Left ventricle myocardium inferior (tissue), 1 donor: ENCODE measurements around the gene ACTR1B. TPM values are rescaled to one million over a fixed set of nuclear protein-coding genes. Genes with fewer than 3 reads are reported as not detected.
"Not testable (repeated sequence)": the region's sequence is repeated elsewhere in the genome, so short reads cannot be mapped to it uniquely, and the experiment has no call there.

ENCODE experiments used
- DNase-seq: peaks from one replicate; pipeline ENCODE4 v3.0.0-alpha.2; 2020
- H3K27ac ChIP-seq: fragments of 200-600 bp; replicated peaks from 2 replicates; pipeline ENCODE4 v1.8.0; 2021
- H3K27me3 ChIP-seq: fragments of 200-600 bp; 2 replicates; pipeline ENCODE4 v1.8.0; 2021; ENCODE audit warnings: low read depth
- H3K36me3 ChIP-seq: fragments of 200-600 bp; 2 replicates; pipeline ENCODE4 v1.8.0; 2021
- H3K4me1 ChIP-seq: fragments of 200-600 bp; 2 replicates; pipeline ENCODE4 v1.8.0; 2021
- H3K4me3 ChIP-seq: fragments of 200-600 bp; 2 replicates; pipeline ENCODE4 v1.8.0; 2021; ENCODE audit warnings: mild to moderate bottlenecking, moderate library complexity
- H3K9me3 ChIP-seq: fragments of 200-600 bp; replicated peaks from 2 replicates; pipeline ENCODE4 v1.8.0; 2021
- intact Hi-C: fragments of 100-400 bp; cut with micrococcal nuclease; formaldehyde crosslinking; loops from one replicate; pipeline ENCODE4 v1.11.0; 2022
- long read RNA-seq: library from polyadenylated mRNA; unstranded; transcript quantifications from one replicate; pipeline ENCODE4 v2.0.0, GENCODE V29; 2021
- total RNA-seq: library from RNA; stranded (reverse); fragmentation: NEBNext Ultra II Directional; extraction: Animal tissue kit (Norgen Biotek cat#: 25700); gene quantifications from one replicate; pipeline ENCODE4 v1.2.1, GENCODE V29; 2021
- TF ChIP-seq, protein P1 (sequence below): fragments of 200-600 bp; IDR thresholded peaks from 2 replicates; pipeline ENCODE4 v1.8.0; 2021; ENCODE audit warnings: antibody characterized with exemption, mild to moderate bottlenecking, borderline replicate concordance
- donor health status: DM: no; HTN: yes; CAD: no; lungs with severe emphysema.

The ACTR1B gene
- 65.2 TPM for total RNA-seq
- long read RNA-seq, transcript ACTR1B-201 (11 exons, 2,243 nt): major isoform, 38 of 60 reads
- long read RNA-seq, partial matches to known transcripts: 19 of 60 reads
- long read RNA-seq, other reads (novel, unspliced or antisense): 3 of 60 reads

GRCh38 chr2:97663962-97664635 is at the start of gene ACTR1B:
ACTR1B (minus strand) TSS chr2:97664044; CDS start chr2:97663890, 154 bp downstream.
- intact Hi-C loops: no loop called here
- DNase-seq: peak; percentile 98
- Histone ChIP-seq H3K27me3 (no peaks in the 10 kb centered on the region), H3K36me3 (peaks cover 4% of the 10 kb centered on the region), H3K27ac (peak within 1 kb of the TSS; percentile 99), H3K9me3 (no peaks in the 10 kb centered on the region), H3K4me1 (peaks cover 40% of the 10 kb centered on the region), H3K4me3 (peak within 1 kb of the TSS; percentile 81)
- TF ChIP-seq, protein P1, sequence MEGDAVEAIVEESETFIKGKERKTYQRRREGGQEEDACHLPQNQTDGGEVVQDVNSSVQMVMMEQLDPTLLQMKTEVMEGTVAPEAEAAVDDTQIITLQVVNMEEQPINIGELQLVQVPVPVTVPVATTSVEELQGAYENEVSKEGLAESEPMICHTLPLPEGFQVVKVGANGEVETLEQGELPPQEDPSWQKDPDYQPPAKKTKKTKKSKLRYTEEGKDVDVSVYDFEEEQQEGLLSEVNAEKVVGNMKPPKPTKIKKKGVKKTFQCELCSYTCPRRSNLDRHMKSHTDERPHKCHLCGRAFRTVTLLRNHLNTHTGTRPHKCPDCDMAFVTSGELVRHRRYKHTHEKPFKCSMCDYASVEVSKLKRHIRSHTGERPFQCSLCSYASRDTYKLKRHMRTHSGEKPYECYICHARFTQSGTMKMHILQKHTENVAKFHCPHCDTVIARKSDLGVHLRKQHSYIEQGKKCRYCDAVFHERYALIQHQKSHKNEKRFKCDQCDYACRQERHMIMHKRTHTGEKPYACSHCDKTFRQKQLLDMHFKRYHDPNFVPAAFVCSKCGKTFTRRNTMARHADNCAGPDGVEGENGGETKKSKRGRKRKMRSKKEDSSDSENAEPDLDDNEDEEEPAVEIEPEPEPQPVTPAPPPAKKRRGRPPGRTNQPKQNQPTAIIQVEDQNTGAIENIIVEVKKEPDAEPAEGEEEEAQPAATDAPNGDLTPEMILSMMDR: peak; percentile 76

GRCh38 chr2:97712693-97713295 is 49.0 kb upstream of the ACTR1B start:
- no peak overlapping the region for H3K4me3 ChIP-seq
- no peaks in the 10 kb centered on the region for H3K36me3 ChIP-seq
- H3K4me1 ChIP-seq: peaks cover 17% of the 10 kb centered on the region
- H3K27me3 ChIP-seq: peaks cover 4% of the 10 kb centered on the region
- no peak for DNase-seq
- intact Hi-C loops: no loop called here
- H3K9me3 ChIP-seq: no peaks in the 10 kb centered on the region
- no peak overlapping the region for H3K27ac ChIP-seq
- TF ChIP-seq, protein P1: no peak

- H3K4me3 ChIP-seq, H3K27ac ChIP-seq, H3K36me3 ChIP-seq, H3K27me3 ChIP-seq, intact Hi-C loops, H3K9me3 ChIP-seq, DNase-seq: not testable (repeated sequence)
- H3K4me1 ChIP-seq: peaks cover 17% of the 10 kb centered on the region
These were observed 48.3 kb upstream of the ACTR1B start for GRCh38 chr2:97712175-97712574.

DNA sequence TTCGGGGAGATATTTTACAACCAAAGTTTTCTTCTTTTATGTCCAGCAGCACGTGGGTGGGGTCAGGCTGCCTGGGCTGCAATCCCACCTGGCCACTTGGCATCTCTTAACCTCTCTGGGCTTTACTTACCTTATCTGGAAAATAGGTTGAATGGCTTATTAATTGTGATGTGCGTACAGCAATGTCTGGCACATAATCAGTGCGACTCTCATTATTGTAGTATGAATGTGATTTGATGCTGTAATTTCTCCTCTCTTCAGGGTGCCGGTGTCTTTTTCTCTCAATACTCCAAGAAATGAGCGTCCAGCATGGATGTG is 47.5 kb upstream of the ACTR1B start:
- Histone ChIP-seq H3K4me3 (no peak overlapping the region), H3K36me3 (no peaks in the 10 kb centered on the region), H3K27ac (no peak overlapping the region), H3K4me1 (peaks cover 17% of the 10 kb centered on the region), H3K27me3 (peaks cover 4% of the 10 kb centered on the region), H3K9me3 (no peaks in the 10 kb centered on the region)
- intact Hi-C loops: no loop called here
- no peak for DNase-seq
- TF ChIP-seq, protein P1: no peak

DNA sequence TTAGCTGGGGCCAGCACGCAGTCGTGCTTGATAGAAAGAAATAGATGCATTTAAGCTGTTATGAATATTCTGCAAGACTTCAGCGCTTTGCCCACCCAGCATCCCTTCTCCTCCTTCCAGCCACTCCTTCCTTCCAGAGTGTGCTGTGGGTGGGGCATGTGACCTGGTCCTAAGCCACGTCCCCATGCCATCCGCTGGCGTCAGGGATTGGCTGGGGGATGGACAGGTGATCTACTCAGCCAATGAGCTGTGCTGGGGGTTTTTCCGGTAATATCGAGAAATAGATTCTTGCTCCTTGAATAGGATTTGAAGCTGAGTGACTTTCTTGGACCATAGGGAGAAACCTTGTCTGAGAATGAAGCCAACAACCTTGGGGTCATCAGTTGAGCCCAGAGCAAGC is 44.8 kb upstream of the ACTR1B start:
- Histone ChIP-seq H3K27ac (no peak overlapping the region), H3K4me1 (peaks cover 17% of the 10 kb centered on the region), H3K27me3 (peaks cover 4% of the 10 kb centered on the region), H3K4me3 (no peak overlapping the region), H3K9me3 (no peaks in the 10 kb centered on the region), H3K36me3 (no peaks in the 10 kb centered on the region)
- intact Hi-C loops: no loop called here
- DNase-seq: no peak
- TF ChIP-seq, protein P1: no peak

DNA sequence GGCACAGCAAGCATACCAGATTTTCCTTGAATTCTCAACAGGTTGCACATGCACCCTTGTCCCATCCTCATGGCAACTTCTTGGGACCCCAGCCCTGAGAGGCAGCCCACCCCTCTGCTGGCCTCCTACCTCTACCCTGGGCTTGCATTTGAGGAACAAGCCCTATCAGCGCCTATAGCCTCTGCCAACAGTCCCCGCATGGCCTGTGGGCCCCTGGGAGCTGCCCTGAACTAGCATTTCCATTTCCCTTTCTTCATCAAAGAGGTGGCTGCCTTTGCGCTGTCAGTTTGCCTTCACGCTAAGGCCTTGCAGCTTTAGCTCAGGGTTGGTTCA is 44.2 kb upstream of the ACTR1B start:
- peaks cover 12% of the 10 kb centered on the region for H3K4me1 ChIP-seq
- H3K27ac ChIP-seq: no peak overlapping the region
- H3K36me3 ChIP-seq: no peaks in the 10 kb centered on the region
- DNase-seq: no peak
- intact Hi-C loops: no loop called here
- H3K4me3 ChIP-seq: no peak overlapping the region
- peaks cover 4% of the 10 kb centered on the region for H3K27me3 ChIP-seq
- TF ChIP-seq, protein P1: no peak
- no peaks in the 10 kb centered on the region for H3K9me3 ChIP-seq
